CD4-positive, alpha-beta T cell (primary cell): Measurements from ENCODE around the gene HBE1. TPM values are rescaled to one million over a fixed set of nuclear protein-coding genes. Genes with fewer than 3 reads are reported as not detected.

Experiments
- ATAC-seq: fragments of 200-7000 bp; cut with Tn5 transposase; one replicate; pipeline ENCODE4 v1.10.0; 2022; ENCODE audit warnings: mild to moderate bottlenecking; ENCODE audit not compliant: poor library complexity
- CTCF ChIA-PET: fragments of 350-600 bp; sonication (Branson Sonifier 250); formaldehyde crosslinking; loops from one replicate; lab custom pipeline; 2021; ENCODE audit warnings: antibody characterized with exemption, inconsistent platforms; lab: Charles Lee
- POLR2A ChIA-PET: fragments of 350-600 bp; sonication (Branson Sonifier 250); formaldehyde crosslinking; loops from one replicate; lab custom pipeline; 2021; ENCODE audit warnings: antibody characterized with exemption, inconsistent platforms; lab: Charles Lee
- DNase-seq, 14 experiments: peaks; one replicate each; pipeline ENCODE4 v3.0.0-alpha.2; 2013 to 2020; ENCODE audit warnings: mixed read lengths in 2 of 14
- H3K27ac ChIP-seq, 2 donors: one replicate each; pipeline versions ENCODE4 v1.5.1 to v1.7.0; 2013; ENCODE audit warnings: low read length in 2 of 2, low read depth in 1 of 2, mild to moderate bottlenecking in 1 of 2
- H3K27me3 ChIP-seq, 2 experiments: 1 replicate in 1 of 2; 2 replicates in 1 of 2; pipeline versions ENCODE4 v1.6.1 to v1.7.0; 2013; ENCODE audit warnings: low read length in 2 of 2, control low read depth in 1 of 2, mild to moderate bottlenecking in 1 of 2, moderate library complexity in 1 of 2; ENCODE audit not compliant: insufficient read depth in 2 of 2, control insufficient read depth in 1 of 2
- H3K36me3 ChIP-seq: one replicate; pipeline ENCODE4 v1.6.1; 2013; ENCODE audit warnings: low read length, control low read depth; ENCODE audit not compliant: insufficient read depth
- H3K4me1 ChIP-seq: one replicate; pipeline ENCODE4 v1.6.1; 2013; ENCODE audit warnings: low read length, control low read depth; ENCODE audit not compliant: insufficient read depth
- H3K4me3 ChIP-seq: one replicate; pipeline ENCODE4 v1.5.1; 2013; ENCODE audit warnings: mild to moderate bottlenecking, low read length, moderate library complexity
- H3K9me3 ChIP-seq, 2 experiments: 1 replicate in 1 of 2; 2 replicates in 1 of 2; pipeline versions ENCODE4 v1.6.1 to v1.7.0; 2013; ENCODE audit warnings: low read length in 2 of 2, mild to moderate bottlenecking in 2 of 2, control low read depth in 1 of 2, moderate library complexity in 1 of 2; ENCODE audit not compliant: control insufficient read depth in 1 of 2, insufficient read depth in 1 of 2
- H3K27ac Mint-ChIP-seq: one replicate; pipeline ENCODE4 v1.8.0; 2020; ENCODE audit warnings: mixed read lengths
- H3K27me3 Mint-ChIP-seq: one replicate; pipeline ENCODE4 v1.8.0; 2021; ENCODE audit warnings: mixed read lengths
- H3K36me3 Mint-ChIP-seq: one replicate; pipeline ENCODE4 v1.8.0; 2021; ENCODE audit warnings: low read depth, mixed read lengths
- H3K4me1 Mint-ChIP-seq: one replicate; pipeline ENCODE4 v1.8.0; 2021; ENCODE audit warnings: low read depth, mixed read lengths
- H3K4me3 Mint-ChIP-seq: one replicate; pipeline ENCODE4 v1.8.0; 2020; ENCODE audit warnings: mild to moderate bottlenecking, mixed read lengths
- H3K9me3 Mint-ChIP-seq: one replicate; pipeline ENCODE4 v1.8.0; 2020; ENCODE audit warnings: mixed read lengths
- CTCF ChIP-seq: fragments of 200-600 bp; IDR thresholded peaks from one replicate; pipeline ENCODE4 v1.8.0; 2022; ENCODE audit warnings: antibody characterized with exemption, mild to moderate bottlenecking
- intact Hi-C, 2 experiments: fragments of 100-400 bp; cut with DNase I in 1 of 2; cut with micrococcal nuclease in 1 of 2; formaldehyde crosslinking; loops; one replicate each; pipeline versions ENCODE4 v1.15.1 to v1.9.0; 2023 to 2025; cut with DNase I, micrococcal nuclease
- total RNA-seq, 174 experiments: library from RNA in 2 of 174; stranded (reverse) in 2 of 174; gene quantifications; one replicate each; pipeline ENCODE4 v1.2.3 and lab custom pipeline; 2021 to 2026

HBE1 gene
- total RNA-seq, 2 experiments from 2014 or later = not detected

GRCh38 chr11:5234381-5234834, 35.3 kb downstream of the HBE1 start, which contains the start of gene HBD:
HBD (minus strand) TSS chr11:5234483; CDS start chr11:5234433, 50 bp downstream.
- no peaks in the 10 kb centered on the region for H3K9me3 ChIP-seq
- no peaks in the 10 kb centered on the region for H3K4me1 ChIP-seq
- intact Hi-C loops = no loop called here
- H3K27ac Mint-ChIP-seq = no peak within 1 kb of the TSS
- H3K27ac ChIP-seq = no peak within 1 kb of the TSS
- no peaks in the 10 kb centered on the region for H3K36me3 Mint-ChIP-seq
- DNase-seq = no peak
- POLR2A ChIA-PET = no interaction called here
- TF ChIP-seq CTCF = no peak
- H3K27me3 Mint-ChIP-seq = no peaks in the 10 kb centered on the region
- no peaks in the 10 kb centered on the region for H3K36me3 ChIP-seq
- peaks cover 4% of the 10 kb centered on the region for H3K4me1 Mint-ChIP-seq
- H3K9me3 Mint-ChIP-seq = no peaks in the 10 kb centered on the region
- CTCF ChIA-PET = no interaction called here
- no peak within 1 kb of the TSS for H3K4me3 ChIP-seq
- H3K4me3 Mint-ChIP-seq = no peak within 1 kb of the TSS
- ATAC-seq = no peak
- no peaks in the 10 kb centered on the region for H3K27me3 ChIP-seq

GRCh38 chr11:5233307-5233706, 36.4 kb downstream of the HBE1 start:
- no peak overlapping the region for H3K4me3 Mint-ChIP-seq
- H3K4me3 ChIP-seq = no peak overlapping the region
- no peaks in the 10 kb centered on the region for H3K36me3 ChIP-seq
- no peaks in the 10 kb centered on the region for H3K27me3 ChIP-seq
- no peak overlapping the region for H3K27ac ChIP-seq
- H3K9me3 ChIP-seq = no peaks in the 10 kb centered on the region
- no peaks in the 10 kb centered on the region for H3K36me3 Mint-ChIP-seq
- DNase-seq = no peak
- H3K27ac Mint-ChIP-seq = no peak overlapping the region
- H3K9me3 Mint-ChIP-seq = no peaks in the 10 kb centered on the region
- H3K4me1 Mint-ChIP-seq = peaks cover 4% of the 10 kb centered on the region
- H3K27me3 Mint-ChIP-seq = no peaks in the 10 kb centered on the region
- TF ChIP-seq CTCF = no peak
- intact Hi-C loops = no loop called here
- ChIA-PET CTCF (no interaction called here), POLR2A (no interaction called here)
- ATAC-seq = no peak
- H3K4me1 ChIP-seq = no peaks in the 10 kb centered on the region

GRCh38 chr11:5232821-5233220, 36.9 kb downstream of the HBE1 start:
- Histone ChIP-seq H3K36me3 (no peaks in the 10 kb centered on the region), H3K27me3 (no peaks in the 10 kb centered on the region), H3K4me3 (no peak overlapping the region), H3K9me3 (no peaks in the 10 kb centered on the region), H3K27ac (no peak overlapping the region), H3K4me1 (no peaks in the 10 kb centered on the region)
- H3K27me3 Mint-ChIP-seq = no peaks in the 10 kb centered on the region
- H3K36me3 Mint-ChIP-seq = no peaks in the 10 kb centered on the region
- DNase-seq (no peak), ATAC-seq (no peak)
- ChIA-PET CTCF (no interaction called here), POLR2A (no interaction called here)
- H3K4me1 Mint-ChIP-seq = peaks cover 4% of the 10 kb centered on the region
- H3K27ac Mint-ChIP-seq = no peak overlapping the region
- H3K9me3 Mint-ChIP-seq = no peaks in the 10 kb centered on the region
- no peak overlapping the region for H3K4me3 Mint-ChIP-seq
- no peak for TF ChIP-seq CTCF
- intact Hi-C loops = no loop called here
